ENCODE results near the gene UGT2B17. TPM values are rescaled to one million over a fixed set of nuclear protein-coding genes. Genes with fewer than 3 reads are reported as not detected.
"Not testable (repeated sequence)": the region's sequence is repeated elsewhere in the genome, so short reads cannot be mapped to it uniquely, and the experiment has no call there.

Gene UGT2B17
- polyA plus RNA-seq, 3 donors from 2014 or later: not detected

DNA sequence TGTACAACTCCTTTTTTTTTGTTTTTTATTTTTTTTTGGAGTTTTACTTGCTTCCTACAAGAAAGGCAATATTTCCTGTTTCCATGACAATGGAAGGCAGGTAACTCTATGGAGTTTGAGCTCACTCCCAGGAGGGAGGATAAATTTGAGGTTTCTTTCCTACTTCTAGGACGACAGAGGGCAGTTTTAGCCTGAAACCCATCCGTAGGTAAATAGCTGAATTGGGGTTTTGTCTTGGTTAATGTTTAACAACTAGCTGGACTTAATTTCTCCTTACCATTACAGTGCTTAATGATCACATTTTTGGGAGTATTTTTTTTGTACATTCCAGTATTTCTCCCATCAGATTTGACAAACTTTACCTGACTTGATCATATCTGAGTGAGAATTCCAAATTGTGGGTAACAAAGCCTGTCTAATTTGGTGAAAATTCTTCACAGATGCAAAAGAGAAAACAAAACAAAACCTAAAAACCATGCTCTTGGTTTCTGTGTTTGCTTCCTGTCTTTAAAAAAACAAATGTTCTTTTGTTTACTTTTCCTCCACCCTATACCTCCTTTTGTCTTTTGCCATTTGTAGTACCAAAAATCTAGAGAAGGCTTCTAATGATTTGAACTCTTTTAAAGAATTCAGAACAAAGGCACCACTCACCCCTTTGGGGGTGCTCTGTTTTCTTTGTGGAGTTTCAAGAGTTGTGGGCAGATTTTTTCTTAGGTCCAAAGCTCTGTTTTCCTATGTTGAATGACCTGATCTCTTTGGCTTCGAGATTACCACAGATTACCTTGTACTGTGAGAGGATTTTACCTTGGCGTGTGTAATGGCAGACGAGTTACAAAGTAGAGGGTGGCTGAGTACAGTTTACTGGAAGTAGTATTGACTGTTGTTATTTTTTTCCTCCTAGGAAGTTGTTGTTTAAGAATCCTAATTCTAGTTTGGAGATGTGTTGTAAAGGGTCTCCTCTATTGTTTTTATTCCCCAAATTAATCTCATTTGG is 23.0 kb downstream of the UGT2B17 start:
- H3K27me3 Mint-ChIP-seq (ENCODE audit: low read depth in 3 of 3); H3K4me3 Mint-ChIP-seq; H3K4me1 Mint-ChIP-seq; H3K9me3 Mint-ChIP-seq; DNase-seq; H3K27ac Mint-ChIP-seq; H3K36me3 Mint-ChIP-seq: not testable (repeated sequence)

DNA sequence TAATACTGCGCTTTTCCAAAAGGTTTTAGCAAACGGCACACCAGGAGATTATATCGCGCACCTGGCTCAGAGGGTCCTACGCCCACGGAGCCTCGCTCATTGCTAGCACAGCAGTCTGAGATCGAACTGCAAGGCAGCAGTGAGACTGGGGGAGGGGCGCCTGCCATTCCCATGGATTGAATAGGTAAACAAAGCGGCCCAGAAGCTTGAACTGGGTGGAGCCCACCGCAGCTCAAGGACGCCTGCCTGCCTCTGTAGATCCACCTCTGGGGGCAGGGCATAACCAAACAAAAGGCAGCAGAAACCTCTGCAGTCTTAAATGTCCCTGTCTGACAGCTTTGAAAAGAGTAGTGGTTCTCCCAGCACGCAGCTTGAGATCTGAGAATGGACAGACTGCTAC is 33.4 kb downstream of the UGT2B17 start:
- H3K9me3 Mint-ChIP-seq: peaks cover 0 to 21% (median 8%) of the 10 kb centered on the region in 6 donors
- not testable (repeated sequence) for H3K4me3 Mint-ChIP-seq; H3K27ac Mint-ChIP-seq; H3K27me3 Mint-ChIP-seq (ENCODE audit: low read depth in 3 of 3); H3K4me1 Mint-ChIP-seq; H3K36me3 Mint-ChIP-seq; DNase-seq

DNA sequence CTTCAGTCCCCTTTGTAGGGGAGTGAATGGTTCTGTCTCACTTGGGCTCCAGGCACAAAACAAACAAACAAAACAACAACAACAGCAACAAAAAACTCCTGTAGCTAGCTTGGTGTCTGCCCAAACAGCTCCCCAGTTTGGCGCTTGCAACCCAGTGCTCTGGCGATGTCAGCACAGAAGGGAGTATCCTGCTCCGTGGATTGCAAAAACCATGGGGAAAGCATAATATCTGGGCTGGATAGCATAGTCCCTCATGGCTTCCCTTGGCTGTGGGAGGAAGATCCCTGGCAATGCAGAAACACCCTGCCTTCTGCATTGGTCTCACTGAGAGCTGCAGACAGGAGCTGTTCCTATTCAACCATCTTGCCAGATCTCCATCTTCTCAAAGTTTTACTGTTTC is 39.7 kb downstream of the UGT2B17 start:
- Mint-ChIP-seq H3K36me3 (peaks cover 0 to 4% (median 0%) of the 10 kb centered on the region in 3 donors), H3K9me3 (peaks cover 0 to 17% (median 13%) of the 10 kb centered on the region in 6 donors), H3K27ac (no peak overlapping the region), H3K27me3 (ENCODE audit: low read depth in 3 of 3) (peaks cover 0 to 2% (median 0%) of the 10 kb centered on the region in 3 donors), H3K4me3 (no peak overlapping the region), H3K4me1 (no peaks in the 10 kb centered on the region)
- DNase-seq: no peak

DNA sequence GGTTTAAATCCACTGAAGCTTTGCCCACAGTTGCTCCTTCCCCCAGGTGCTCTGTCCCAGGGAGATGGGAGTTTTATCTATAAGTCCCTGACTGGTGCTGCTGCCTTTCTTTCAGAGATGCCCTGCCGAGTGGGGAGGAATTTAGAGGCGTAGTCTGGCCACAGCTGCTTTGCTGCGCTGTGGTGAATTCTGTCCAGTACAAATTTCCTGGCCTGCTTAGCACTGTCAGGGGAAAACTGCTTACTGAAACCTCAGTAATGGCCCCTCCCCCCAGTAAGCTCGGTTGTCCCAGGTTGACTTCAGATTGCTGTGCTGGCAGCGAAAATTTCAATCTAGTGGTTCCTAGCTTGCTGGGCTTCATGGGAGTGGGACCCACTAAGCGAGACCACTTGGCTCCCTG is 40.1 kb downstream of the UGT2B17 start:
- DNase-seq: no peak
- no peak overlapping the region for H3K27ac Mint-ChIP-seq
- peaks cover 0 to 4% (median 0%) of the 10 kb centered on the region in 3 donors for H3K36me3 Mint-ChIP-seq
- H3K27me3 Mint-ChIP-seq (ENCODE audit: low read depth in 3 of 3): peaks cover 0 to 2% (median 0%) of the 10 kb centered on the region in 3 donors
- H3K9me3 Mint-ChIP-seq: peaks cover 0 to 22% (median 13%) of the 10 kb centered on the region in 6 donors
- H3K4me3 Mint-ChIP-seq: no peak overlapping the region
- H3K4me1 Mint-ChIP-seq: no peaks in the 10 kb centered on the region

DNA sequence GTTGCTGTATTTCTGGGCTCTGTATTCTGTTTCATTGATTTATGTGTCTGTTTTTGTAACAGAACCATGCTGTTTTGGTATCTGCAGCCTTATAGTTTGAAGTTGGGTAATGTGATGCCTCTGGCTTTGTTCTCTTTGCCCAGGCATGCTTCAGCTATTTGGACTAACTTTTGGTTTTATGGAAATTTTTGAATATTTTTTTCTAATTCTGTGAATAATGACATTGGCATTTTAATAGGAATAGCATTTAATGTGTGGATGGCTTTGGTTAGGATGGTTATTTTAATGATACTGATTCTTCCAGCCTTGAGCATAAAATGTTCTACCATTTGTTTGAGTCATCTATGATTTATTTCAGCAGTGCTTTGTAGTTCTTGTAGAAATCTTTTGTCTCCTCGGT is 53.9 kb downstream of the UGT2B17 start:
- not testable (repeated sequence) for H3K36me3 Mint-ChIP-seq; H3K9me3 Mint-ChIP-seq; H3K27me3 Mint-ChIP-seq (ENCODE audit: low read depth in 3 of 3); DNase-seq; H3K4me1 Mint-ChIP-seq; H3K27ac Mint-ChIP-seq; H3K4me3 Mint-ChIP-seq

DNA sequence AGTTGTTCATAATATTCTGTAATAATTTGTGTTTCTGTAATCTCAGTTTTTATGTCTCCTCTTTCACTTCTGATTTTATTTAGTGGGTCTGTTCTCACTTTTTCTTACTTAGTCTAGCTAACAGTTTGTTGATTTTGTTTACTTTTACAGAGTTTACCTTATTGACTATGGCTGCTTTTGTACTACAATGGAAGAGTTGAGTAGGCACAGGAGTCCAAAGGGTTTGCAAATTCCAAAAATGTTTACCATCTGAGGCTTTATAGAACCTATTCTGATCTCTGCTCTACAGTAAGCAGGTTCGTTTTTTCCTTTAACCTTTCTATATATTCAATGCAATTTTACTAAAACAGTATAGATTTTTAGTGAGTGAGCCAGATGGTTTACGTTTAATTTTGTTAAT is 55.1 kb downstream of the UGT2B17 start:
- Mint-ChIP-seq H3K4me1 (no peaks in the 10 kb centered on the region), H3K27me3 (ENCODE audit: low read depth in 3 of 3) (no peaks in the 10 kb centered on the region), H3K4me3 (no peak overlapping the region), H3K36me3 (no peaks in the 10 kb centered on the region), H3K9me3 (peaks cover 0 to 6% (median 0%) of the 10 kb centered on the region in 6 donors), H3K27ac (no peak overlapping the region)
- no peak for DNase-seq

DNA sequence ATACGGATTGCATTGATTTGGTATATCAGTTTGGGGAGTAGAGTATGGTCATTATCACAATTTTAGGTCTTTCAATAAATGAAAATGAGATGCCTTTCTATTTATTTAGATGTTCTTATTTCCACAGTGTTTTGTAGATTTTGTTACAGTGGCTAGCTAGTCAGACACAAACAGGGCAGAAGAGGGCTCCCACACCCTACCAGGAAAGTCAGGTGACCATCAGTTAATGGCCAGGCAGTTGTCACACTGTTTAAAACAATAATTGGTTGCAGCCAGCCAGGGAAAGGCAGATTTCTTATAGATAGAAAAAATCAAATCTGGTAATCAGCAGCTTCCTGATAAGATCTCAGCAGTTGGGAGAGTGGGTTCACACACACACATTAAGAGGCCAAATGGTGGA is 57.2 kb downstream of the UGT2B17 start:
- H3K9me3 Mint-ChIP-seq: no peaks in the 10 kb centered on the region
- H3K36me3 Mint-ChIP-seq: no peaks in the 10 kb centered on the region
- DNase-seq: no peak
- H3K27me3 Mint-ChIP-seq (ENCODE audit: low read depth in 3 of 3): no peaks in the 10 kb centered on the region
- no peak overlapping the region for H3K27ac Mint-ChIP-seq
- no peaks in the 10 kb centered on the region for H3K4me1 Mint-ChIP-seq
- H3K4me3 Mint-ChIP-seq: no peak overlapping the region

DNA sequence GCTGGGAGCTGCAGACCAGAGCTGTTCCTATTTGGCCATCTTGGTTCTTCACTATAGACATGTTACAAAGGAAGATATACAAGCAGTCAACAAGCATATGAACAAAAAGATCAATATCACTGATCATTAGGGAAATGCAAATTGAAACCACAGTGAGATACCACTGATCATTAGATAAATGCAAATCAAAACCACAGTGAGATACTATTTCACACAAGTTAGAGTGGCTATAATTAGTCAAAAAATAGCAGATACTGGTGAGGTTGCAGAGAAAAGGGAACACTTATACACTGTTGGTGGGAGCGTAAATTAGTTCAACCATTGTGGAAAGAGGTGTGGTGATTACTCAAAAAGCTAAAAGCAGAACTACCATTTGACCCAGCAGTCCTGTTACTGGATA is 70.7 kb downstream of the UGT2B17 start:
- not testable (repeated sequence) for H3K4me1 Mint-ChIP-seq; H3K27ac Mint-ChIP-seq; H3K4me3 Mint-ChIP-seq; H3K27me3 Mint-ChIP-seq (ENCODE audit: low read depth in 3 of 3); DNase-seq; H3K9me3 Mint-ChIP-seq; H3K36me3 Mint-ChIP-seq

DNA sequence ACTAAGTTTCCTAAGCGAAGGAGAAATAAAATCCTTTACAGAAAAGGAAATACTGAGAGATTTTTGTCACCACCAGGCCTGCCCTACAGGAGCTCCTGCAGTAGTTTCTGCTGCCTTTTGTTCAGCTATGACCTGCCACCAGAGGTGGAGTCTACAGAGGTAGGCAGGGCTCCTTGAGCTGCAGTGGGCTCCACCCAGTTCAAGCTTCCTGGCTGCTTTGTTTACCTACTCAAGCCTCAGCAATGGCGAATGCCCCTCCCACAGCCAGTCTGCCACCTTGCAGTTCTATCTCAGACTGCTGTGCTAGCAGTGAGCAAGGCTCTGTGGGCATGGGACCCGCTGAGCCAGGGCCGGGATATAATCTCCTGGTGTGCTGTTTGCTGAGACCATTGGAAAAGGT is 71.3 kb downstream of the UGT2B17 start:
- H3K36me3 Mint-ChIP-seq; H3K27me3 Mint-ChIP-seq (ENCODE audit: low read depth in 3 of 3); H3K4me3 Mint-ChIP-seq; DNase-seq; H3K9me3 Mint-ChIP-seq; H3K27ac Mint-ChIP-seq; H3K4me1 Mint-ChIP-seq: not testable (repeated sequence)

DNA sequence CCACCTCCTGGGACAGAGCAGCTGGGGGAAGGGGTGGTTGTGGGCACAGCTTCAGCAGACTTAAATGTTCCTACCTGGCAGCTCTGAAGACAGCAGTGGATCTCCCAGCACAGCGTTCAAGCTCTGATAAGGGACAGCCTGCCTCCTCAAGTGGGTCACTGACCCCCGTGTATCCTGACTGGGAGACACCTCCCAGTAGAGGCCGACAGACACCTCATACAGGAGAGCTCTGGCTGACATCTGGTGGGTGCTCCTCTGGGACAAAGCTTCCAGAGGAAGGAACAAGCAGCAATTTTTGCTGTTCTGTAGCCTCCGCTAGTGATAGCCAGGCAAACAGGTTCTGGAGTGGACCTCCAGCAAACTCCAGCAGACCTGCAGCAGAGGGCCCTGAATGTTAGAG is 72.7 kb downstream of the UGT2B17 start:
- H3K4me3 Mint-ChIP-seq; H3K27me3 Mint-ChIP-seq (ENCODE audit: low read depth in 3 of 3); DNase-seq; H3K36me3 Mint-ChIP-seq; H3K4me1 Mint-ChIP-seq; H3K9me3 Mint-ChIP-seq; H3K27ac Mint-ChIP-seq: not testable (repeated sequence)

DNA sequence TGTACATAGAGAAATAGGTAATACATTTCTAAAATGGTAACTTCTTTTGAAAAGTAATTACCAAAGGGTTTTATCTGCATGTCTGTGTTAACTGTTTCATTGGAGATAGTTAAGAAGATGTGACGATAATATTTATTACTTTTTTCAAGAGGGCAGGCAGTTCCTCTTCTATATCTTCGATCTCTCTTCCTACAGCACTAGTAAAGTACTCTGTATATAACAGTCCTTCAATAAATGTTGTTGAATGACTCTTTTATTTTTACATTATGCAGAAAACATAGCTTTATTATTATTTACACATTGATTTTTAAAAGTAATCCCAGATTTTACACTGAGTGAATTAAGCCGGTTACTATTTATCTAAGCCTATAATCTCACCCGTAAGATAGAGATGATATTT is 77.1 kb downstream of the UGT2B17 start:
- no peak overlapping the region for H3K4me3 Mint-ChIP-seq
- H3K27me3 Mint-ChIP-seq (ENCODE audit: low read depth in 3 of 3): peaks cover 0 to 2% (median 0%) of the 10 kb centered on the region in 3 donors
- no peaks in the 10 kb centered on the region for H3K36me3 Mint-ChIP-seq
- peaks cover 0 to 3% (median under 1%) of the 10 kb centered on the region in 6 donors for H3K9me3 Mint-ChIP-seq
- DNase-seq: no peak
- no peak overlapping the region for H3K27ac Mint-ChIP-seq
- no peaks in the 10 kb centered on the region for H3K4me1 Mint-ChIP-seq

DNA sequence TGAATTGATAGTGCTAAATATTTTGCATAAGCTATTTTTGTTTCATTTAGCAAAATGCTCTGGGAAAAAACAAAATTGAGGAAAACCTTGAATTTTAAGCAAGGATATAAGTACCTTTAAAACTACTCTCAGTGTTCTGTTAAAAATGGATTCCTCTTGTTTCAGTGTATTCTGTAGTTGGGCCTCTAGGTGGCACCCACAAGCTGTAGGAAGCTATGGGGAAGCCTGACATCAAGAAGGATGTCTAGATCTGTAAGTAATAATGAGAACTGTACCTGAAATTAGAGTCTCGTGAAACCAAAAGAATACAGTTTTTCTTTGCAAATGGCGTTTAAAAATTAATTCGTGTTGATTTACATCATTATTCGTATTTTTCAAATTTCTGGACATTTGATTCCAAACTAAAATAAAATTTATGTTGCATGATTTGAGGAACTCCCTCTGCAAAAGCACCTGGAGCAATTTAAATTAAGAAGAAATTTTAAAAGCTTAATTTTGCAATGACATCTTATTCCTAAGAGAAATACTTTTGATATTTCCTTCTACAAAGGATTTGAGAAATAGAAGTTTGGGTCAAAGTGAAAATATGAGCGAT is 77.6 kb downstream of the UGT2B17 start:
- H3K4me1 Mint-ChIP-seq: no peaks in the 10 kb centered on the region
- no peak overlapping the region for H3K27ac Mint-ChIP-seq
- H3K36me3 Mint-ChIP-seq: no peaks in the 10 kb centered on the region
- DNase-seq: peak; percentile 12 to 34 (median 26)
- no peak overlapping the region for H3K4me3 Mint-ChIP-seq
- H3K27me3 Mint-ChIP-seq (ENCODE audit: low read depth in 3 of 3): peaks cover 0 to 2% (median 0%) of the 10 kb centered on the region in 3 donors
- H3K9me3 Mint-ChIP-seq: no peaks in the 10 kb centered on the region

DNA sequence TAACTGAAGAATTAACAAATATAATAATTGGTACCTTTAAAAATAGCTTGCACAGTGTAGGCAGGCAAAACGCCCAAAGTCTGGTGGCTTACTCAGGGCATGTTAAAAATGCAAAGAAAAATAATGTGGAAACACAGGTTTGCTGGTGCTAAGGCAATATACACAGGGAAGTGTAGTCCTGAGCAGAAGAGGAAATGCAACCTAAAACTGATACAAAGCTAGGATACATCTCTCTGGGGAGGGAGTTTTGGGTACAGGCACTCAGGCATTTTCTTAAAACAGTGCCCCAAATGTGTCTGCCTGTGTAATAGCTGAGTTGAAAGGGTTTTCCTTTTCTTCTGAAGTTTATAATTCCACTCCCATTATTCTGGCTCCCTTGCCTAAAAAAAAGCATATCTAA is 81.4 kb downstream of the UGT2B17 start:
- Mint-ChIP-seq H3K27ac (no peak overlapping the region), H3K4me3 (no peak overlapping the region), H3K36me3 (no peaks in the 10 kb centered on the region), H3K9me3 (no peaks in the 10 kb centered on the region), H3K4me1 (no peaks in the 10 kb centered on the region), H3K27me3 (ENCODE audit: low read depth in 3 of 3) (no peaks in the 10 kb centered on the region)
- no peak for DNase-seq

DNA sequence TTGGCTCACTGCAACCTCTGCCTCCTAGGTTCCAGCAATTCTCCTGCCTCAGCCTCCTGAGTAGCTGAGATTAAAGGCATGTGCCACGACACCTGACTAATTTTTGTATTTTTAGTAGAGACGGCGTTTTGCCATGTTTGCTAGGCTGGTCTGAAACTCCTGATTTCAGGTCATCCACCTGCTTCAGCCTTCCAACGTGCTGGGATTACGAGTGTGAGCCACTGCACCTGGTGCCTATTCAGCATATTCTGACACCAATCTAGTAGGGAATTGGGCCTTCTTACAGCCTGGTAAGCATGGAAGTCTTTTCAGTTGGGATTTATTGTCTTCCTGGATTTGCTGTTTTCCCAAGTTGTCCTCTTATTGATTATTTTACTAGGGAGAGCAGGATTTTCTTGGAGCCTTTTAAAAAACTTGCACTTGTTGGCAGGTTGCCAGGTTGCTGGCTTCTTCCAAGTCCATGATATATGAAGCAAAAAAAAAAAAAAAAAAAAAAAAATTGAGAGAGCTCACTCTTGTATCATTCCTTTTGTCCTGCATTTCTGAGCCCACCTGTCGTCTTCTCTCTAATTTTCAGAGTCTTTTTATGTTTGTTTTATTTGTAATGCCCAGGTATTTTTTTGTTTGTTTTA is 85.2 kb downstream of the UGT2B17 start:
- Mint-ChIP-seq H3K4me1 (no peaks in the 10 kb centered on the region), H3K27me3 (ENCODE audit: low read depth in 3 of 3) (no peaks in the 10 kb centered on the region), H3K27ac (no peak overlapping the region), H3K9me3 (peaks cover 0 to 7% (median 0%) of the 10 kb centered on the region in 6 donors), H3K4me3 (no peak overlapping the region), H3K36me3 (no peaks in the 10 kb centered on the region)
- no peak for DNase-seq

Measured in immature natural killer cell (primary cell).